Measurements from ENCODE around the gene CTNND2. TPM values are rescaled to one million over a fixed set of nuclear protein-coding genes. Genes with fewer than 3 reads are reported as not detected.

CTNND2 gene
- total RNA-seq, 1 experiment from 2014 or later, result 7.0 TPM

- Histone ChIP-seq H2BK15ac (ENCODE audit: low read depth, low read length) (no peak overlapping the region), H4K91ac (ENCODE audit: insufficient read length, low read depth, low read length) (no peak overlapping the region), H3K23me2 (ENCODE audit: insufficient read length, low read depth, low read length, poor library complexity, severe bottlenecking) (no peaks in the 10 kb centered on the region), H4K8ac (replicated peaks; ENCODE audit: insufficient read length, low read depth, low read length) (no peak overlapping the region), H3K14ac (ENCODE audit: insufficient read depth, low read length) (no peak overlapping the region), H3T11ph (ENCODE audit: low read length) (no peak overlapping the region), H2BK20ac (ENCODE audit: low read depth, low read length, poor library complexity, severe bottlenecking) (no peak overlapping the region), H2AFZ (ENCODE audit: low read length) (no peak overlapping the region), H3K27ac (ENCODE audit: insufficient read length, low read depth, low read length) (no peak overlapping the region), H2BK5ac (ENCODE audit: insufficient read length, low read length) (no peak overlapping the region), H3K79me2 (ENCODE audit: insufficient read depth, low read length) (no peaks in the 10 kb centered on the region), H3K27me3 (ENCODE audit: insufficient read depth, low read length) (no peaks in the 10 kb centered on the region), H3K4ac (ENCODE audit: low read depth, low read length) (no peak overlapping the region), H3K4me1 (ENCODE audit: insufficient read depth, low read length) (no peaks in the 10 kb centered on the region), H2BK12ac (ENCODE audit: insufficient read length, low read depth, low read length) (no peak overlapping the region), H2AK5ac (ENCODE audit: insufficient read length, low read length) (no peak overlapping the region), H3K23ac (ENCODE audit: insufficient read length, low read depth, low read length) (no peak overlapping the region), H3K79me1 (ENCODE audit: insufficient read depth, low read depth, low read length, poor library complexity, severe bottlenecking) (no peaks in the 10 kb centered on the region), H3K4me2 (ENCODE audit: insufficient read depth, insufficient read length, low read length) (no peak overlapping the region), H3K9ac (ENCODE audit: extremely low read depth, insufficient read length, low read length) (no peak overlapping the region), H4K20me1 (ENCODE audit: control insufficient read depth, insufficient read depth, insufficient read length) (no peaks in the 10 kb centered on the region), H3K56ac (ENCODE audit: insufficient read length, low read depth, low read length) (no peak overlapping the region), H4K5ac (ENCODE audit: insufficient read length, low read depth, low read length) (no peak overlapping the region), H2BK120ac (ENCODE audit: low read depth, low read length, poor library complexity, severe bottlenecking) (no peak overlapping the region), H3K9me3 (ENCODE audit: control insufficient read depth, low read depth, low read length) (no peaks in the 10 kb centered on the region), H3K18ac (ENCODE audit: insufficient read length, low read depth, low read length) (no peak overlapping the region)
- peaks cover 4% of the 10 kb centered on the region; the same call in 1 of the 2 replicates for H3K27me3 Mint-ChIP-seq (ENCODE audit: low read depth)
- H3K4me1 Mint-ChIP-seq, result peaks cover 0 to 2% of the 10 kb centered on the region in 2 experiments; a peak in 2 of 4 replicates
- TF ChIP-seq, protein P1, sequence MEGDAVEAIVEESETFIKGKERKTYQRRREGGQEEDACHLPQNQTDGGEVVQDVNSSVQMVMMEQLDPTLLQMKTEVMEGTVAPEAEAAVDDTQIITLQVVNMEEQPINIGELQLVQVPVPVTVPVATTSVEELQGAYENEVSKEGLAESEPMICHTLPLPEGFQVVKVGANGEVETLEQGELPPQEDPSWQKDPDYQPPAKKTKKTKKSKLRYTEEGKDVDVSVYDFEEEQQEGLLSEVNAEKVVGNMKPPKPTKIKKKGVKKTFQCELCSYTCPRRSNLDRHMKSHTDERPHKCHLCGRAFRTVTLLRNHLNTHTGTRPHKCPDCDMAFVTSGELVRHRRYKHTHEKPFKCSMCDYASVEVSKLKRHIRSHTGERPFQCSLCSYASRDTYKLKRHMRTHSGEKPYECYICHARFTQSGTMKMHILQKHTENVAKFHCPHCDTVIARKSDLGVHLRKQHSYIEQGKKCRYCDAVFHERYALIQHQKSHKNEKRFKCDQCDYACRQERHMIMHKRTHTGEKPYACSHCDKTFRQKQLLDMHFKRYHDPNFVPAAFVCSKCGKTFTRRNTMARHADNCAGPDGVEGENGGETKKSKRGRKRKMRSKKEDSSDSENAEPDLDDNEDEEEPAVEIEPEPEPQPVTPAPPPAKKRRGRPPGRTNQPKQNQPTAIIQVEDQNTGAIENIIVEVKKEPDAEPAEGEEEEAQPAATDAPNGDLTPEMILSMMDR (conservative IDR thresholded peaks at IDR 0.05), result no peak
- H3K36me3 Mint-ChIP-seq (ENCODE audit: insufficient read depth in 1 of 3, low read depth in 3 of 3), result peaks cover 0 to 5% (median 3%) of the 10 kb centered on the region in 3 experiments; a peak in 1 of 7 replicates
- WGBS (ENCODE audit: extremely low coverage, insufficient read length, low lambda C conversion rate), result no CpG with 5 or more reads among the region's 11 CpGs
- H3K9me3 Mint-ChIP-seq, result no peaks in the 10 kb centered on the region; a peak in 1 of 5 replicates
- DNase-seq, result no peak
- H3K27ac Mint-ChIP-seq, result peak overlapping the region in 1 of 3 experiments; percentile 65; a peak in 1 of 7 replicates
- no peak overlapping the region for H3K4me3 Mint-ChIP-seq
Measured at GRCh38 chr5:11364531-11364930, 539.7 kb downstream of the CTNND2 start.
